Trophoblast cell (in vitro differentiated cells and primary cell): ENCODE results near the gene TRIM75.
A peak's percentile ranks its signal among the peaks of the same experiment; 100 is the strongest.
"Not testable (repeated sequence)": the region's sequence is repeated elsewhere in the genome, so short reads cannot be mapped to it uniquely, and the experiment has no call there.

ENCODE experiments used
- DNase-seq, 2 donors: peaks; one replicate each; pipeline ENCODE4 v3.0.0-alpha.2; 2016
- H2AFZ ChIP-seq: 2 replicates; pipeline ENCODE4 v1.6.1; 2013; ENCODE audit warnings: low read length, moderate library complexity, mild to moderate bottlenecking; ENCODE audit not compliant: insufficient read depth, poor library complexity
- H2AK5ac ChIP-seq: 2 replicates; pipeline ENCODE4 v1.6.1; 2013; ENCODE audit warnings: mild to moderate bottlenecking, low read length
- H2BK120ac ChIP-seq: 2 replicates; pipeline ENCODE4 v1.6.1; 2013; ENCODE audit warnings: low read length, mild to moderate bottlenecking, moderate library complexity; ENCODE audit not compliant: insufficient read depth, poor library complexity
- H2BK12ac ChIP-seq: 2 replicates; pipeline ENCODE4 v1.6.1; 2013; ENCODE audit warnings: mild to moderate bottlenecking, low read length, moderate library complexity
- H2BK5ac ChIP-seq: 2 replicates; pipeline ENCODE4 v1.6.1; 2013; ENCODE audit warnings: low read length, low read depth, moderate library complexity, mild to moderate bottlenecking; ENCODE audit not compliant: poor library complexity
- H3K14ac ChIP-seq: 2 replicates; pipeline ENCODE4 v1.6.1; 2013; ENCODE audit warnings: mild to moderate bottlenecking, low read length
- H3K18ac ChIP-seq: 2 replicates; pipeline ENCODE4 v1.6.1; 2013; ENCODE audit warnings: mild to moderate bottlenecking, low read length
- H3K23ac ChIP-seq: 2 replicates; pipeline ENCODE4 v1.6.1; 2013; ENCODE audit warnings: low read length
- H3K27ac ChIP-seq: 2 replicates; pipeline ENCODE4 v1.5.1; 2013; ENCODE audit warnings: low read depth, mild to moderate bottlenecking, inconsistent platforms, low read length, moderate library complexity
- H3K27me3 ChIP-seq: 2 replicates; pipeline ENCODE4 v1.6.1; 2013; ENCODE audit warnings: inconsistent platforms, mild to moderate bottlenecking, low read length, moderate library complexity; ENCODE audit not compliant: insufficient read depth
- H3K36me3 ChIP-seq, 2 experiments: 1 replicate in 1 of 2; 2 replicates in 1 of 2; pipeline ENCODE4 v1.6.1; 2013; ENCODE audit warnings: low read length in 2 of 2, mild to moderate bottlenecking in 2 of 2, moderate library complexity in 1 of 2; ENCODE audit not compliant: insufficient read depth in 2 of 2, control insufficient read depth in 1 of 2
- H3K4ac ChIP-seq: 2 replicates; pipeline ENCODE4 v1.6.1; 2013; ENCODE audit warnings: low read depth, mild to moderate bottlenecking, low read length, moderate library complexity
- H3K4me1 ChIP-seq, 2 experiments: 1 replicate in 1 of 2; 2 replicates in 1 of 2; pipeline ENCODE4 v1.6.1; 2013; ENCODE audit warnings: low read length in 2 of 2, mild to moderate bottlenecking in 2 of 2, moderate library complexity in 1 of 2; ENCODE audit not compliant: insufficient read depth in 2 of 2, control insufficient read depth in 1 of 2
- H3K4me2 ChIP-seq: 2 replicates; pipeline ENCODE4 v1.6.1; 2013; ENCODE audit warnings: inconsistent platforms, mild to moderate bottlenecking, low read length, moderate library complexity
- H3K4me3 ChIP-seq: 2 replicates; pipeline ENCODE4 v1.5.1; 2013; ENCODE audit warnings: mild to moderate bottlenecking, low read depth, low read length, inconsistent platforms
- H3K79me1 ChIP-seq: one replicate; pipeline ENCODE4 v1.6.1; 2013; ENCODE audit warnings: low read length
- H3K79me2 ChIP-seq: 2 replicates; pipeline ENCODE4 v1.6.1; 2013; ENCODE audit warnings: low read length, mild to moderate bottlenecking; ENCODE audit not compliant: control insufficient read depth, insufficient read depth, poor library complexity
- H3K9ac ChIP-seq: 2 replicates; pipeline ENCODE4 v1.6.1; 2013; ENCODE audit warnings: mild to moderate bottlenecking, low read length
- H3K9me3 ChIP-seq: 2 replicates; pipeline ENCODE4 v1.6.1; 2013; ENCODE audit warnings: low read depth, mild to moderate bottlenecking, control low read depth, inconsistent platforms, low read length; ENCODE audit not compliant: insufficient read depth
- H4K12ac ChIP-seq: 2 replicates; pipeline ENCODE4 v1.6.1; 2013; ENCODE audit warnings: low read depth, mild to moderate bottlenecking, low read length, moderate library complexity
- H4K8ac ChIP-seq: 2 replicates; pipeline ENCODE4 v1.6.1; 2013; ENCODE audit warnings: low read depth, mild to moderate bottlenecking, low read length, moderate library complexity
- H4K91ac ChIP-seq: one replicate; pipeline ENCODE4 v1.6.1; 2013; ENCODE audit warnings: low read depth, mild to moderate bottlenecking, low read length, moderate library complexity
- WGBS: extraction: QIAGEN DNeasy Blood & Tissue Kit; methylation state at CpG from one replicate; pipeline ENCODE4 v1.1.7; 2013; ENCODE audit warnings: missing lambda C conversion rate; ENCODE audit not compliant: insufficient read length, insufficient coverage; ENCODE audit errors: extremely low coverage; 5-methylcytosine and 5-hydroxymethylcytosine counted together

TRIM75 gene

DNA sequence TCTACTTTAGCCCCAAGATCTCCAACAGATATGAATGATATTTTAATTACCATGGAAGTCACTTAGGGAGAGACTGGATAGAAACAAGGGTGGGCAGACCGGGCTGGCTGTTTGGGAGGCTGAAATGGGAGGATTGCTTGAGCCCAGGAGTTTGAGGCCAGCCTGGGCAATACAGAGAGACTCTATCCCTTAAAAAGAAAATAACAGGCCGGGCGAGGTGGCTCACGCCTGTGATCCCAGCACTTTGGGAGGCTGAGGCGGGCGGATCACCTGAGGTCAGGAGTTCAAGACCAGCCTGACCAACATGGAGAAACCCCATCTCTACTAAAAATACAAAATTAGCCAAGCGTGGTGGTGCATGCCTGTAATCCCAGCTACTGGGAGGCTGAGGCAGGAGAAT lies 31.1 kb downstream of the TRIM75 start:
- not testable (repeated sequence) for H3K4ac ChIP-seq, H3K27me3 ChIP-seq, H2BK120ac ChIP-seq, H2BK12ac ChIP-seq, H3K4me2 ChIP-seq, H3K14ac ChIP-seq, H2BK5ac ChIP-seq, DNase-seq, H3K79me1 ChIP-seq, H2AFZ ChIP-seq, H3K4me3 ChIP-seq, H3K9ac ChIP-seq, H3K4me1 ChIP-seq, H4K12ac ChIP-seq, H2AK5ac ChIP-seq, H3K79me2 ChIP-seq, H3K18ac ChIP-seq, H3K23ac ChIP-seq, H3K9me3 ChIP-seq, H4K91ac ChIP-seq, H4K8ac ChIP-seq, H3K27ac ChIP-seq
- H3K36me3 ChIP-seq: peaks cover 12 to 17% of the 10 kb centered on the region in 2 experiments
- WGBS: no CpG with 5 or more reads among the region's 7 CpGs

DNA sequence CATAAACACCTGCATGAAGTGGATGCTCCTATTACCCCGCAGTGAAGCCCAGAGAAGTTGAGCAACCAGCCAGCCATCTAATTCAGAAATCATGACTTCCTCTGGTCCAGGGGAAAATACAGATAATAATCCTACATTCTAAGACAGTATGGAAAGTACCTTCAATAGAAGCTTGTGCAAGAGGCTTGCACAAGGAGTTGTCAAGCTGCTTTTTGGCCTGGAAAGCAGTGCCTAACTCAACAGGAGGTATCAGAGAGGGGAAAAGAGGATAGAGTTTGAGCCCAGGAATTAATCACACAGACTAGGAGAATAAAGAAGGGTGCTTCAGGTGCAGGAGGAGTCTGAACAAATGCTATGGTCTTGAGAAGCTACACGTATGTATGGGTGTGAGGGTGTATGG lies 32.3 kb downstream of the TRIM75 start:
- H3K4me1 ChIP-seq: no peaks in the 10 kb centered on the region
- peaks cover 12 to 19% of the 10 kb centered on the region in 2 experiments for H3K36me3 ChIP-seq
- H3K14ac ChIP-seq: no peak overlapping the region
- no peak overlapping the region for H2AK5ac ChIP-seq
- no peak overlapping the region for H3K4me2 ChIP-seq
- no peak overlapping the region for H2BK12ac ChIP-seq
- no CpG with 5 or more reads among the region's 2 CpGs for WGBS
- H3K79me1 ChIP-seq: no peaks in the 10 kb centered on the region
- no peak overlapping the region for H2AFZ ChIP-seq
- no peaks in the 10 kb centered on the region for H3K27me3 ChIP-seq
- H4K12ac ChIP-seq: no peak overlapping the region
- H3K9me3 ChIP-seq: no peaks in the 10 kb centered on the region
- no peak overlapping the region for H3K4me3 ChIP-seq
- H4K91ac ChIP-seq: no peak overlapping the region
- H4K8ac ChIP-seq: no peak overlapping the region
- H3K9ac ChIP-seq: no peak overlapping the region
- no peak overlapping the region for H3K18ac ChIP-seq
- H3K4ac ChIP-seq: no peak overlapping the region
- peak; percentile 64 to 80 for DNase-seq
- H3K23ac ChIP-seq: no peak overlapping the region
- H2BK120ac ChIP-seq: no peak overlapping the region
- H3K27ac ChIP-seq: no peak overlapping the region
- H3K79me2 ChIP-seq: no peaks in the 10 kb centered on the region
- no peak overlapping the region for H2BK5ac ChIP-seq

DNA sequence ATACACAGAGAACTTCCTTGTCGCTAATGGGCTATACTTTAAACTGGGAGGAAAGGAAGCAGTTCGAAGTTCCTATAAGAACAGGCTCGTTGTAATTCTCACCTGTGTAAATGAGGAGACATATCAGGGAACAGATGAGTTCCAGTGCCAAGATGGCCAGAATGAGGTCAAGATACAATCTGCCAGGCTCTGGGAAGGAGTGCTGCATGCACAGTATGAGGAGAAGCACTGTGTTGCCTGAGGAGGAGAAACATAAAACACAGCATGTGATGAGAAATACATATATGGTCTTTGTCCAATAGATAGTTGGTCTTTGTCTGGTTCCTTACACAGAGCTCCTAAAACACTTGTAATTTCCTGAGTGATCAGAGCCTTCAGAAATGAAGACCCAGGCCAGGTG lies 34.7 kb downstream of the TRIM75 start:
- WGBS: no CpG with 5 or more reads among the region's 3 CpGs
- Histone ChIP-seq H3K27me3 (no peaks in the 10 kb centered on the region), H2AFZ (no peak overlapping the region)

DNA sequence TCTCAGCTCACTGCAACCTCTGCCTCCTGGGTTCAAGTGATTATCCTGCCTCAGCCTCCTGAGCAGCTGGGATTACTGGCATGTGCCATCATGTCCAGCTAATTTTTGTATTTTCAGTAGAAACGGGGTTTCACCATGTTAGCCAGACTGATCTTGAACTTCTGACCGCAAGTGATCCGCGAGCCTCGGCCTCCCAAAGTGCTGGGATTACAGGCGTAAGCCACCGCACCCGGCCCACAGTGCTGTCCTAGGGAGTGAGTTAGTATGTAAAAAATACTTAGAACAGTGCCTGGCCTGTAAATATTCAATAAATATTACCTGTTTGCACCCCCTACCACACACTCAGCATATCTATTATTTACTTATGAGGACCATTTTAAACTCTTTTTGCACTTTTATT lies 38.5 kb downstream of the TRIM75 start:
- not testable (repeated sequence) for H3K14ac ChIP-seq, H2BK120ac ChIP-seq, H3K23ac ChIP-seq, H3K79me2 ChIP-seq, H2AK5ac ChIP-seq, H3K27ac ChIP-seq, H3K79me1 ChIP-seq, DNase-seq, H4K91ac ChIP-seq, H2AFZ ChIP-seq, H4K12ac ChIP-seq, H2BK12ac ChIP-seq, H3K4me2 ChIP-seq, H4K8ac ChIP-seq, H3K4me1 ChIP-seq, H3K4me3 ChIP-seq, H3K27me3 ChIP-seq, H3K18ac ChIP-seq, H3K9ac ChIP-seq, H3K9me3 ChIP-seq, H2BK5ac ChIP-seq, H3K4ac ChIP-seq
- no CpG with 5 or more reads among the region's 8 CpGs for WGBS
- H3K36me3 ChIP-seq: peaks cover 5 to 11% of the 10 kb centered on the region in 2 experiments

More for the DNA sequence above, 34.7 kb downstream of the TRIM75 start:
- DNase-seq: no peak
- Histone ChIP-seq H3K4me1 (no peaks in the 10 kb centered on the region), H3K4ac (no peak overlapping the region), H2BK12ac (no peak overlapping the region), H2BK5ac (no peak overlapping the region), H3K79me1 (no peaks in the 10 kb centered on the region), H3K18ac (no peak overlapping the region), H2BK120ac (no peak overlapping the region), H3K9me3 (no peaks in the 10 kb centered on the region), H2AK5ac (no peak overlapping the region), H4K8ac (no peak overlapping the region), H4K91ac (no peak overlapping the region), H3K4me3 (no peak overlapping the region), H3K9ac (no peak overlapping the region), H3K23ac (no peak overlapping the region), H3K27ac (no peak overlapping the region), H3K36me3 (peaks cover 12 to 19% of the 10 kb centered on the region in 2 experiments), H3K4me2 (no peak overlapping the region), H3K14ac (no peak overlapping the region), H3K79me2 (no peaks in the 10 kb centered on the region), H4K12ac (no peak overlapping the region)
